GM19452 (cell line): ENCODE results near the gene SSTR5.

Experiments used
- ATAC-seq: cut with Tn5 transposase; IDR thresholded peaks from one replicate; pipeline ENCODE4 v1.9.1; 2021; ENCODE audit not compliant: unreplicated experiment

Gene SSTR5

GRCh38 chr16:1054660-1055556 lies 17.6 kb upstream of the SSTR5 start:
- ATAC-seq = no peak

GRCh38 chr16:1055557-1055924 lies 17.0 kb upstream of the SSTR5 start:
- ATAC-seq = no peak

- no peak for ATAC-seq
These were observed 16.4 kb upstream of the SSTR5 start for GRCh38 chr16:1056196-1056595.

- ATAC-seq = no peak
These were observed 15.2 kb upstream of the SSTR5 start for GRCh38 chr16:1057252-1057932.

GRCh38 chr16:1058216-1058615 lies 14.3 kb upstream of the SSTR5 start:
- no peak for ATAC-seq

- no peak for ATAC-seq
These were observed 13.2 kb upstream of the SSTR5 start for GRCh38 chr16:1059310-1059709.

- no peak for ATAC-seq
These were observed 11.9 kb upstream of the SSTR5 start for GRCh38 chr16:1060416-1061340.

GRCh38 chr16:1061769-1062505 lies 10.6 kb upstream of the SSTR5 start:
- no peak for ATAC-seq

GRCh38 chr16:1062895-1063294 lies 9.7 kb upstream of the SSTR5 start:
- ATAC-seq = no peak

- ATAC-seq = no peak
These were observed 8.8 kb upstream of the SSTR5 start for GRCh38 chr16:1063728-1064127.

- ATAC-seq = no peak
These were observed 6.9 kb upstream of the SSTR5 start for GRCh38 chr16:1065469-1066128.

GRCh38 chr16:1066584-1067172 lies 5.9 kb upstream of the SSTR5 start:
- ATAC-seq = no peak

GRCh38 chr16:1067629-1068028 lies 4.9 kb upstream of the SSTR5 start:
- no peak for ATAC-seq

GRCh38 chr16:1068451-1068850 lies 4.1 kb upstream of the SSTR5 start:
- ATAC-seq = no peak

GRCh38 chr16:1069154-1069553 lies 3.4 kb upstream of the SSTR5 start:
- no peak for ATAC-seq

- no peak for ATAC-seq
These were observed 2.3 kb upstream of the SSTR5 start for GRCh38 chr16:1070084-1070863.

- ATAC-seq = no peak
These were observed 1.6 kb upstream of the SSTR5 start for GRCh38 chr16:1070864-1071408.

GRCh38 chr16:1071561-1072225 lies 854 bp upstream of the SSTR5 start:
- no peak for ATAC-seq
